DOHH2 (cell line): Measurements from ENCODE around the gene MED26.
A peak's percentile ranks its signal among the peaks of the same experiment; 100 is the strongest.

ENCODE experiments used
- H3F3A ChIP-seq: fragments of 200-600 bp; sonication (generic), shearing (Covaris generic); 2 replicates; pipeline ENCODE4 v1.6.0; 2016; ENCODE audit warnings: antibody characterized with exemption, mild to moderate bottlenecking; ENCODE audit not compliant: control insufficient read depth, insufficient read depth
- H3K27ac ChIP-seq: fragments of 200-600 bp; sonication (generic); 2 replicates; pipeline ENCODE4 v1.5.1; 2014; ENCODE audit warnings: low read depth, mild to moderate bottlenecking, low read length, moderate library complexity
- H3K27me3 ChIP-seq: fragments of 200-600 bp; sonication (generic); 2 replicates; pipeline ENCODE4 v1.6.1; 2014; ENCODE audit warnings: mild to moderate bottlenecking, low read length, mixed read lengths; ENCODE audit not compliant: control insufficient read depth
- H3K36me3 ChIP-seq: fragments of 200-600 bp; sonication (generic); 2 replicates; pipeline ENCODE4 v1.6.1; 2014; ENCODE audit warnings: mild to moderate bottlenecking, low read length, moderate library complexity, mixed read lengths; ENCODE audit not compliant: control insufficient read depth
- H3K4me1 ChIP-seq: fragments of 200-600 bp; sonication (generic); 2 replicates; pipeline ENCODE4 v1.6.1; 2014; ENCODE audit warnings: mild to moderate bottlenecking, low read length, mixed read lengths; ENCODE audit not compliant: control insufficient read depth
- H3K4me2 ChIP-seq: fragments of 200-600 bp; sonication (generic); 2 replicates; pipeline ENCODE4 v1.6.0; 2014; ENCODE audit warnings: mild to moderate bottlenecking, low read length, moderate library complexity
- H3K4me3 ChIP-seq: fragments of 200-600 bp; sonication (generic); 2 replicates; pipeline ENCODE4 v1.5.1; 2014; ENCODE audit warnings: mild to moderate bottlenecking, low read length, mixed read lengths
- H3K79me2 ChIP-seq: fragments of 200-600 bp; sonication (generic); 2 replicates; pipeline ENCODE4 v1.6.1; 2014; ENCODE audit warnings: mild to moderate bottlenecking, low read length, mixed read lengths; ENCODE audit not compliant: control insufficient read depth
- H3K9me2 ChIP-seq: fragments of 200-600 bp; sonication (generic); replicated peaks from 2 replicates; pipeline ENCODE4 v1.6.1; 2014; ENCODE audit warnings: mild to moderate bottlenecking, low read length, mixed read lengths; ENCODE audit not compliant: control insufficient read depth
- H3K9me3 ChIP-seq: fragments of 200-600 bp; sonication (generic); 2 replicates; pipeline ENCODE4 v1.6.1; 2014; ENCODE audit warnings: antibody characterized with exemption, low read length, mixed read lengths; ENCODE audit not compliant: control insufficient read depth, insufficient read depth
- H4K20me1 ChIP-seq: fragments of 200-600 bp; sonication (generic); 2 replicates; pipeline ENCODE4 v1.6.0; 2014; ENCODE audit warnings: low read depth, mild to moderate bottlenecking, antibody characterized with exemption, low read length, moderate library complexity; ENCODE audit not compliant: control insufficient read depth, insufficient read depth
- EZH2phosphoT487 ChIP-seq: fragments of 200-600 bp; sonication (generic); IDR thresholded peaks from 2 replicates; pipeline ENCODE4 v1.6.1; 2017; ENCODE audit warnings: borderline replicate concordance, mild to moderate bottlenecking, antibody characterized with exemption, low read length, moderate library complexity, mixed read lengths
- TF ChIP-seq, protein P1 (sequence below): fragments of 200-600 bp; sonication (generic); IDR thresholded peaks from one replicate; pipeline ENCODE4 v1.5.1; 2014; ENCODE audit warnings: antibody characterized with exemption, mild to moderate bottlenecking, low read depth, low read length; ENCODE audit not compliant: poor library complexity, severe bottlenecking

MED26 gene

GRCh38 chr19:16595097-16595496, 32.9 kb downstream of the MED26 start:
- 0 out of 2 replicates have a peak overlapping the region, but pooled peaks have one; percentile 6 for H3K4me3 ChIP-seq
- H3K9me3 ChIP-seq = no peaks in the 10 kb centered on the region
- peak overlapping the region; percentile 18; the same call in 1 of the 2 replicates for H3K27ac ChIP-seq
- H3K4me2 ChIP-seq = peak overlapping the region; percentile 75
- peaks cover 22% of the 10 kb centered on the region for H3K36me3 ChIP-seq
- H3F3A ChIP-seq = peaks cover 6% of the 10 kb centered on the region
- peaks cover 58% of the 10 kb centered on the region for H4K20me1 ChIP-seq
- H3K4me1 ChIP-seq = peaks cover 78% of the 10 kb centered on the region
- H3K27me3 ChIP-seq = no peaks in the 10 kb centered on the region
- H3K79me2 ChIP-seq = peaks cover 99% of the 10 kb centered on the region
- TF ChIP-seq EZH2phosphoT487 = no peak
- TF ChIP-seq, protein P1, sequence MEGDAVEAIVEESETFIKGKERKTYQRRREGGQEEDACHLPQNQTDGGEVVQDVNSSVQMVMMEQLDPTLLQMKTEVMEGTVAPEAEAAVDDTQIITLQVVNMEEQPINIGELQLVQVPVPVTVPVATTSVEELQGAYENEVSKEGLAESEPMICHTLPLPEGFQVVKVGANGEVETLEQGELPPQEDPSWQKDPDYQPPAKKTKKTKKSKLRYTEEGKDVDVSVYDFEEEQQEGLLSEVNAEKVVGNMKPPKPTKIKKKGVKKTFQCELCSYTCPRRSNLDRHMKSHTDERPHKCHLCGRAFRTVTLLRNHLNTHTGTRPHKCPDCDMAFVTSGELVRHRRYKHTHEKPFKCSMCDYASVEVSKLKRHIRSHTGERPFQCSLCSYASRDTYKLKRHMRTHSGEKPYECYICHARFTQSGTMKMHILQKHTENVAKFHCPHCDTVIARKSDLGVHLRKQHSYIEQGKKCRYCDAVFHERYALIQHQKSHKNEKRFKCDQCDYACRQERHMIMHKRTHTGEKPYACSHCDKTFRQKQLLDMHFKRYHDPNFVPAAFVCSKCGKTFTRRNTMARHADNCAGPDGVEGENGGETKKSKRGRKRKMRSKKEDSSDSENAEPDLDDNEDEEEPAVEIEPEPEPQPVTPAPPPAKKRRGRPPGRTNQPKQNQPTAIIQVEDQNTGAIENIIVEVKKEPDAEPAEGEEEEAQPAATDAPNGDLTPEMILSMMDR = no peak
- no peaks in the 10 kb centered on the region for H3K9me2 ChIP-seq

DNA sequence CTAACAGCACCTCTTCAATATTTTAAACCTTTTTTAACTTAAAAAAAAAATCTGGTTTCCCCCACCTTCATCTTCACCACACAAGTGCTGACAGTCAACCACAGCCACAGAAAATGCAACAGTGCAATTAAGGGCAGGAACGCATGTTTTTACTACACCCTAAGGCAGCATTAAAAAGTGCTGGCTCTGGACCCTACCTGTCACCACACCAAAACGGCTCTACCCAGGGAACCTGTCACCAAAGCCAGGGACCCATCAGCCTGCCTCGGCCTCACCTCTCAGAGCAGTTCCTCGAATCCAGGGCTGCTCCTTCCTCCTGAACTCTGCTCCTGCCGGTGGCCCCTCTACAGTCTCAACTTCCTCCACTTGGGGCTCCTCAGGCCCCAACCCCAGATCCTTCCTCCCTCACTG, 33.3 kb downstream of the MED26 start:
- peaks cover 78% of the 10 kb centered on the region for H3K4me1 ChIP-seq
- TF ChIP-seq, protein P1 = no peak
- TF ChIP-seq EZH2phosphoT487 = no peak

GRCh38 chr19:16594131-16594586, 33.8 kb downstream of the MED26 start:
- Histone ChIP-seq H3K4me2 (peak overlapping the region; percentile 75), H3K9me3 (no peaks in the 10 kb centered on the region), H3K27me3 (no peaks in the 10 kb centered on the region), H3K79me2 (peaks cover 99% of the 10 kb centered on the region), H3F3A (peaks cover 10% of the 10 kb centered on the region), H4K20me1 (peaks cover 55% of the 10 kb centered on the region), H3K36me3 (peaks cover 22% of the 10 kb centered on the region), H3K4me3 (peak overlapping the region; percentile 50), H3K9me2 (no peaks in the 10 kb centered on the region), H3K27ac (peak overlapping the region; percentile 18), H3K4me1 (peaks cover 80% of the 10 kb centered on the region)
- TF ChIP-seq, protein P1 = no peak
- TF ChIP-seq EZH2phosphoT487 = no peak

More for the DNA sequence above, 33.3 kb downstream of the MED26 start:
- peak overlapping the region; percentile 18; the same call in 1 of the 2 replicates for H3K27ac ChIP-seq
- no peaks in the 10 kb centered on the region for H3K9me2 ChIP-seq
- no peaks in the 10 kb centered on the region for H3K27me3 ChIP-seq
- H3F3A ChIP-seq = peaks cover 7% of the 10 kb centered on the region
- peak overlapping the region; percentile 75 for H3K4me2 ChIP-seq
- peaks cover 61% of the 10 kb centered on the region for H4K20me1 ChIP-seq
- peak overlapping the region; percentile 50 for H3K4me3 ChIP-seq
- no peaks in the 10 kb centered on the region for H3K9me3 ChIP-seq
- H3K36me3 ChIP-seq = peaks cover 22% of the 10 kb centered on the region
- peaks cover 99% of the 10 kb centered on the region for H3K79me2 ChIP-seq
